IMR-90 (cell line): ENCODE results near the gene RFPL1. TPM values are rescaled to one million over a fixed set of nuclear protein-coding genes. Genes with fewer than 3 reads are reported as not detected.

Experiments
- ATAC-seq: fragments of 200-7000 bp; cut with Tn5 transposase; 2 replicates; pipeline ENCODE4 v1.9.1; 2020; ENCODE audit warnings: low read depth, mild to moderate bottlenecking, moderate library complexity
- BruUV-seq: library from RNA; stranded (reverse); fragments of 400-500 nt; replicated peaks from 2 replicates; lab custom pipeline; 2021; lab: Mats Ljungman, UMichigan
- CTCF ChIA-PET: fragments of 300-600 bp; formaldehyde crosslinking; extraction: SDS; loops from one replicate; lab custom pipeline; 2021; ENCODE audit warnings: antibody characterized with exemption; lab: Yijun Ruan, JAX
- POLR2A ChIA-PET: fragments of 300-600 bp; sonication (Branson Sonifier 250); formaldehyde crosslinking; loops from one replicate; lab custom pipeline; 2022; ENCODE audit warnings: antibody characterized with exemption; ENCODE audit not compliant: unreplicated experiment; lab: Charles Lee
- DNase-seq: peaks from one replicate; pipeline ENCODE4 v3.0.0; 2013
- H2AFZ ChIP-seq: replicated peaks from 2 replicates; pipeline ENCODE3; 2013; ENCODE audit warnings: low read length, mild to moderate bottlenecking; ENCODE audit not compliant: poor library complexity
- H2AK5ac ChIP-seq: 2 replicates; pipeline ENCODE4 v1.6.1; 2013; ENCODE audit warnings: low read depth, low read length, inconsistent platforms
- H2AK9ac ChIP-seq: replicated peaks from 2 replicates; pipeline ENCODE3; 2013; ENCODE audit warnings: mild to moderate bottlenecking, low read depth, low read length, moderate library complexity; ENCODE audit not compliant: poor library complexity
- H2BK120ac ChIP-seq: 2 replicates; pipeline ENCODE4 v1.6.1; 2013; ENCODE audit warnings: low read depth, low read length, inconsistent platforms
- H2BK15ac ChIP-seq: 3 replicates; pipeline ENCODE4 v1.6.1; 2013; ENCODE audit warnings: low read depth, low read length, inconsistent platforms
- H2BK20ac ChIP-seq: 2 replicates; pipeline ENCODE4 v1.6.1; 2013; ENCODE audit warnings: low read depth, mild to moderate bottlenecking, inconsistent platforms, low read length, moderate library complexity
- H2BK5ac ChIP-seq: 2 replicates; pipeline ENCODE4 v1.6.1; 2013; ENCODE audit warnings: mild to moderate bottlenecking, low read depth, low read length, inconsistent platforms; ENCODE audit not compliant: poor library complexity, severe bottlenecking
- H3K14ac ChIP-seq: replicated peaks from 2 replicates; pipeline ENCODE4 v1.6.1; 2013; ENCODE audit warnings: low read depth, low read length, inconsistent platforms
- H3K18ac ChIP-seq: 2 replicates; pipeline ENCODE4 v1.6.1; 2013; ENCODE audit warnings: low read depth, low read length, control low read depth
- H3K23ac ChIP-seq: 2 replicates; pipeline ENCODE4 v1.6.1; 2013; ENCODE audit warnings: low read depth, low read length, inconsistent platforms
- H3K27ac ChIP-seq: 2 replicates; pipeline ENCODE4 v1.5.1; 2013; ENCODE audit warnings: mild to moderate bottlenecking, control low read depth, low read length; ENCODE audit not compliant: insufficient read depth
- H3K27me3 ChIP-seq: 2 replicates; pipeline ENCODE4 v1.6.1; 2013; ENCODE audit warnings: low read length; ENCODE audit not compliant: control insufficient read depth, insufficient read depth
- H3K36me3 ChIP-seq: 2 replicates; pipeline ENCODE4 v1.6.1; 2013; ENCODE audit warnings: low read length, mixed read lengths; ENCODE audit not compliant: control insufficient read depth, insufficient read depth
- H3K4ac ChIP-seq: 2 replicates; pipeline ENCODE4 v1.6.1; 2013; ENCODE audit warnings: low read depth, low read length, inconsistent platforms
- H3K4me1 ChIP-seq: 2 replicates; pipeline ENCODE4 v1.6.1; 2013; ENCODE audit warnings: low read length, mixed read lengths; ENCODE audit not compliant: control insufficient read depth, insufficient read depth
- H3K4me2 ChIP-seq: 2 replicates; pipeline ENCODE4 v1.6.1; 2013; ENCODE audit warnings: low read depth, mild to moderate bottlenecking, control low read depth, low read length, moderate library complexity
- H3K4me3 ChIP-seq: 2 replicates; pipeline ENCODE4 v1.5.1; 2013; ENCODE audit warnings: low read depth, mild to moderate bottlenecking, control low read depth, low read length, moderate library complexity; ENCODE audit not compliant: insufficient read depth
- H3K56ac ChIP-seq: 2 replicates; pipeline ENCODE4 v1.6.1; 2013; ENCODE audit warnings: low read length, inconsistent platforms; ENCODE audit not compliant: insufficient read depth; ENCODE audit errors: extremely low read depth
- H3K79me1 ChIP-seq, 2 experiments: 2 replicates each; pipeline ENCODE4 v1.6.1; 2013; ENCODE audit warnings: low read length in 2 of 2, inconsistent platforms in 1 of 2, low read depth in 1 of 2
- H3K9ac ChIP-seq: 2 replicates; pipeline ENCODE4 v1.6.1; 2013; ENCODE audit warnings: low read depth, low read length, control low read depth
- H3K9me1 ChIP-seq: 2 replicates; pipeline ENCODE4 v1.6.1; 2013; ENCODE audit warnings: low read length, inconsistent platforms; ENCODE audit not compliant: insufficient read depth
- H3K9me3 ChIP-seq: 2 replicates; pipeline ENCODE4 v1.6.1; 2013; ENCODE audit warnings: low read length; ENCODE audit not compliant: control insufficient read depth, insufficient read depth
- H4K20me1 ChIP-seq: 2 replicates; pipeline ENCODE4 v1.6.1; 2013; ENCODE audit warnings: low read length, inconsistent platforms; ENCODE audit not compliant: insufficient read depth
- H4K5ac ChIP-seq: 2 replicates; pipeline ENCODE4 v1.6.1; 2013; ENCODE audit warnings: mild to moderate bottlenecking, low read depth, low read length, control low read depth
- H4K8ac ChIP-seq, 2 experiments: 2 replicates each; pipeline ENCODE4 v1.6.1; 2013; ENCODE audit warnings: low read depth in 2 of 2, low read length in 2 of 2, control low read depth in 1 of 2, inconsistent platforms in 1 of 2
- H4K91ac ChIP-seq: 2 replicates; pipeline ENCODE4 v1.6.1; 2013; ENCODE audit warnings: low read depth, low read length, inconsistent platforms; ENCODE audit not compliant: insufficient read depth
- CEBPB ChIP-seq: IDR thresholded peaks from 2 replicates; pipeline ENCODE4 v1.6.1; 2012; ENCODE audit warnings: low read depth, low read length, improper control_type of control experiment
- CHD1 ChIP-seq: IDR thresholded peaks from 2 replicates; pipeline ENCODE4 v1.6.1; 2012; ENCODE audit warnings: low read depth, low read length, improper control_type of control experiment
- CTCF ChIP-seq: conservative IDR thresholded peaks from 2 replicates; pipeline ENCODE4 v1.5.1; 2012; ENCODE audit warnings: mild to moderate bottlenecking, low read depth, low read length, improper control_type of control experiment
- ELK1 ChIP-seq: fragments of 150-350 bp; IDR thresholded peaks from 2 replicates; pipeline ENCODE4 v1.6.1; 2016; ENCODE audit warnings: low read depth, mild to moderate bottlenecking, low read length, moderate library complexity, borderline replicate concordance
- FOS ChIP-seq: fragments of 150-350 bp; IDR thresholded peaks from 2 replicates; pipeline ENCODE4 v1.6.1; 2016; ENCODE audit warnings: low read depth, low read length
- MAFK ChIP-seq: IDR thresholded peaks from 2 replicates; pipeline ENCODE4 v1.6.1; 2012; ENCODE audit warnings: low read depth, low read length, improper control_type of control experiment
- MAZ ChIP-seq: IDR thresholded peaks from 2 replicates; pipeline ENCODE4 v1.6.1; 2012; ENCODE audit warnings: low read depth, mild to moderate bottlenecking, low read length, improper control_type of control experiment, moderate library complexity, borderline replicate concordance
- MXI1 ChIP-seq: IDR thresholded peaks from 2 replicates; pipeline ENCODE4 v1.6.1; 2012; ENCODE audit warnings: low read depth, mild to moderate bottlenecking, low read length, moderate library complexity, borderline replicate concordance
- NFE2L2 ChIP-seq: fragments of 150-350 bp; IDR thresholded peaks from 2 replicates; pipeline ENCODE4 v1.6.1; 2016; ENCODE audit warnings: low read depth, mild to moderate bottlenecking, low read length
- RAD21 ChIP-seq: IDR thresholded peaks from 2 replicates; pipeline ENCODE4 v1.6.1; 2012; ENCODE audit warnings: low read length, improper control_type of control experiment
- RCOR1 ChIP-seq: IDR thresholded peaks from 2 replicates; pipeline ENCODE4 v1.6.1; 2012; ENCODE audit warnings: mild to moderate bottlenecking, low read length, improper control_type of control experiment; ENCODE audit not compliant: insufficient replicate concordance
- RFX5 ChIP-seq: IDR thresholded peaks from 2 replicates; pipeline ENCODE4 v1.8.0; 2012; ENCODE audit warnings: low read depth, mild to moderate bottlenecking, low read length, moderate library complexity
- SMC3 ChIP-seq: fragments of 150-350 bp; IDR thresholded peaks from 2 replicates; pipeline ENCODE4 v1.6.1; 2016; ENCODE audit warnings: low read depth, mild to moderate bottlenecking, antibody characterized with exemption, low read length, moderate library complexity
- WGBS, 2 experiments: methylation state at CpG; one replicate each; pipeline versions ENCODE4 v1.1.5 to v1.1.7; 2013; ENCODE audit warnings: missing lambda C conversion rate in 2 of 2; ENCODE audit not compliant: insufficient read length in 1 of 2; ENCODE audit errors: extremely low coverage in 2 of 2; 5-methylcytosine and 5-hydroxymethylcytosine counted together
- dilution Hi-C: fragments of 300-500 bp; cut with HindIII; formaldehyde crosslinking; loops from one replicate; pipeline ENCODE4 v1.14.3; 2018; ENCODE audit warnings: low sequenced_read_pairs; ENCODE audit not compliant: unreplicated experiment
- in situ Hi-C: fragments of 300-500 bp; cut with MboI; formaldehyde crosslinking; loops from 3 replicates; pipeline ENCODE4 v1.14.3; 2019; ENCODE audit warnings: low sequenced_read_pairs, inconsistent platforms, mixed read lengths
- intact Hi-C: fragments of 100-400 bp; cut with micrococcal nuclease; formaldehyde crosslinking; loops from 2 replicates; pipeline ENCODE4 v1.10.0; 2022
- polyA plus RNA-seq, 3 experiments: library from polyadenylated mRNA; depleted of rRNA; stranded (reverse); fragments of >200 nt; gene quantifications; 2 replicates each; pipeline ENCODE4 v1.2.3, GENCODE V29; 2012; ENCODE audit warnings: low replicate concordance in 1 of 3
- total RNA-seq: library from RNA; depleted of rRNA; stranded (reverse); fragments of >200 nt; gene quantifications from 2 replicates; pipeline ENCODE4 v1.2.3, GENCODE V29; 2012
- TF ChIP-seq, protein P1 (sequence below): fragments of 150-350 bp; IDR thresholded peaks from 2 replicates; pipeline ENCODE4 v1.6.1; 2017; ENCODE audit warnings: mild to moderate bottlenecking, antibody characterized with exemption, low read length, low read depth

Gene RFPL1
- total and polyA plus RNA-seq, 2 of the 4 experiments (the other 2 are of a cell fraction) = not detected

GRCh38 chr22:29393019-29393608 lies 45.3 kb upstream of the RFPL1 start:
- Histone ChIP-seq H2BK5ac (no peak overlapping the region), H3K4me2 (no peak overlapping the region), H3K9me1 (no peaks in the 10 kb centered on the region), H3K27ac (no peak overlapping the region), H3K56ac (no peak overlapping the region), H3K4ac (no peak overlapping the region), H2BK15ac (no peak overlapping the region), H3K79me1 (peaks cover 4 to 7% of the 10 kb centered on the region in 2 experiments; a peak in 3 of 4 replicates), H3K4me3 (no peak overlapping the region), H3K9ac (no peak overlapping the region), H4K8ac (no peak overlapping the region), H2AK9ac (no peak overlapping the region), H3K18ac (no peak overlapping the region), H2AFZ (peak overlapping the region; percentile 51), H4K91ac (no peak overlapping the region), H2BK20ac (no peak overlapping the region), H3K4me1 (peaks cover 5% of the 10 kb centered on the region), H3K23ac (no peak overlapping the region), H3K14ac (no peak overlapping the region), H2BK120ac (no peak overlapping the region), H4K20me1 (no peaks in the 10 kb centered on the region), H2AK5ac (no peak overlapping the region), H4K5ac (no peak overlapping the region), H3K9me3 (no peaks in the 10 kb centered on the region), H3K27me3 (peaks cover 5% of the 10 kb centered on the region; the same call in 1 of the 2 replicates), H3K36me3 (no peaks in the 10 kb centered on the region)
- intact Hi-C loops (no loop called here), dilution Hi-C loops (no loop called here), in situ Hi-C loops (loop anchor here (10.0 kb wide), 1 partner anchor 112 kb away; no protein-coding TSS in a partner anchor)
- DNase-seq (no peak), ATAC-seq (no peak)
- WGBS, 2 experiments = no CpG with 5 or more reads among the region's 2 CpGs
- no TSS peak for BruUV-seq
- POLR2A ChIA-PET = interaction anchor here (0.6 kb wide), 1 partner anchor 57 kb away, joined by 3 read pairs; no protein-coding TSS in a partner anchor
- CTCF ChIA-PET = no interaction called here
- no peak for TF ChIP-seq RAD21
- no peak for TF ChIP-seq NFE2L2
- no peak for TF ChIP-seq FOS
- no peak for TF ChIP-seq MXI1
- TF ChIP-seq CTCF = no peak
- TF ChIP-seq CEBPB = no peak
- TF ChIP-seq, protein P1, sequence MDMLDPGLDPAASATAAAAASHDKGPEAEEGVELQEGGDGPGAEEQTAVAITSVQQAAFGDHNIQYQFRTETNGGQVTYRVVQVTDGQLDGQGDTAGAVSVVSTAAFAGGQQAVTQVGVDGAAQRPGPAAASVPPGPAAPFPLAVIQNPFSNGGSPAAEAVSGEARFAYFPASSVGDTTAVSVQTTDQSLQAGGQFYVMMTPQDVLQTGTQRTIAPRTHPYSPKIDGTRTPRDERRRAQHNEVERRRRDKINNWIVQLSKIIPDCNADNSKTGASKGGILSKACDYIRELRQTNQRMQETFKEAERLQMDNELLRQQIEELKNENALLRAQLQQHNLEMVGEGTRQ = no peak
- no peak for TF ChIP-seq RCOR1
- no peak for TF ChIP-seq RFX5
- TF ChIP-seq ELK1 = no peak
- TF ChIP-seq CHD1 = no peak
- TF ChIP-seq MAZ = no peak
- no peak for TF ChIP-seq MAFK
- TF ChIP-seq SMC3 = no peak
